Hepatocyte (in vitro differentiated cells): ENCODE results near the gene RSPO4. TPM values are rescaled to one million over a fixed set of nuclear protein-coding genes. Genes with fewer than 3 reads are reported as not detected.

Experiments used
- DNase-seq: peaks from one replicate; pipeline ENCODE4 v3.0.0-alpha.2; 2016; ENCODE audit warnings: low spot score
- H2AFZ ChIP-seq: fragments of 200-600 bp; sonication (generic); 2 replicates; pipeline ENCODE4 v1.6.0; 2016; ENCODE audit warnings: antibody characterized with exemption, mild to moderate bottlenecking
- H3K27ac ChIP-seq: fragments of 200-600 bp; sonication (generic); 2 replicates; pipeline ENCODE4 v1.5.1; 2016; ENCODE audit warnings: mild to moderate bottlenecking
- H3K27me3 ChIP-seq: fragments of 200-600 bp; sonication (generic); 2 replicates; pipeline ENCODE4 v1.6.1; 2016
- H3K36me3 ChIP-seq: fragments of 200-600 bp; sonication (generic); replicated peaks from 2 replicates; pipeline ENCODE4 v1.5.1; 2016; ENCODE audit warnings: low read depth; ENCODE audit not compliant: insufficient read depth
- H3K4me1 ChIP-seq: fragments of 200-600 bp; sonication (generic); 2 replicates; pipeline ENCODE4 v1.5.1; 2016; ENCODE audit warnings: mild to moderate bottlenecking, moderate library complexity; ENCODE audit not compliant: insufficient read depth
- H3K4me2 ChIP-seq: fragments of 200-600 bp; sonication (generic); 2 replicates; pipeline ENCODE4 v1.6.0; 2016
- H3K4me3 ChIP-seq: fragments of 200-600 bp; sonication (generic); 2 replicates; pipeline ENCODE4 v1.5.1; 2016; ENCODE audit warnings: mild to moderate bottlenecking
- H3K79me2 ChIP-seq: fragments of 200-600 bp; sonication (generic); 2 replicates; pipeline ENCODE4 v1.6.0; 2017; ENCODE audit warnings: mild to moderate bottlenecking
- H3K9me2 ChIP-seq: fragments of 200-600 bp; sonication (generic); replicated peaks from 2 replicates; pipeline ENCODE4 v1.6.0; 2017; ENCODE audit warnings: mild to moderate bottlenecking; ENCODE audit not compliant: insufficient read depth
- H3K9me3 ChIP-seq: fragments of 200-600 bp; sonication (generic); 2 replicates; pipeline ENCODE4 v1.5.1; 2016; ENCODE audit warnings: low read depth, mild to moderate bottlenecking
- H4K20me1 ChIP-seq: fragments of 200-600 bp; sonication (generic); 2 replicates; pipeline ENCODE4 v1.6.0; 2016; ENCODE audit warnings: mild to moderate bottlenecking; ENCODE audit not compliant: insufficient read depth, poor library complexity, severe bottlenecking
- EZH2 ChIP-seq: fragments of 200-600 bp; sonication (generic); IDR thresholded peaks from 2 replicates; pipeline ENCODE4 v1.6.1; 2016; ENCODE audit warnings: antibody characterized with exemption, mild to moderate bottlenecking, borderline replicate concordance
- EZH2phosphoT487 ChIP-seq: fragments of 200-600 bp; sonication (generic); IDR thresholded peaks from one replicate; pipeline ENCODE4 v1.6.1; 2018; ENCODE audit warnings: antibody characterized with exemption, mild to moderate bottlenecking, low read depth, moderate library complexity; ENCODE audit not compliant: unreplicated experiment, severe bottlenecking
- WGBS: methylation state at CpG from one replicate; pipeline ENCODE4 v1.1.6; 2016; ENCODE audit warnings: low lambda C conversion rate; ENCODE audit errors: missing lambda C conversion rate; 5-methylcytosine and 5-hydroxymethylcytosine counted together
- polyA plus RNA-seq: library from polyadenylated mRNA; unstranded; fragments of >200 nt; fragmentation: Nextera tagmentation; extraction: Ambion mirVana; gene quantifications from 2 replicates; pipeline ENCODE4 v1.2.1, GENCODE V29; 2016
- total RNA-seq: library from RNA; depleted of rRNA; stranded (reverse); fragments of >200 nt; gene quantifications from 2 replicates; pipeline ENCODE4 v1.2.3, GENCODE V29; 2014
- TF ChIP-seq, protein P1 (sequence below): fragments of 200-600 bp; sonication (generic); IDR thresholded peaks from 2 replicates; pipeline ENCODE4 v1.5.1; 2016; ENCODE audit warnings: antibody characterized with exemption, mild to moderate bottlenecking; ENCODE audit not compliant: poor library complexity

Gene RSPO4
- total and polyA plus RNA-seq, 2 experiments from 2014 or later: 0.41 to 0.57 TPM

- no peak overlapping the region for H2AFZ ChIP-seq
- no peaks in the 10 kb centered on the region for H3K9me3 ChIP-seq
- no peaks in the 10 kb centered on the region for H3K27me3 ChIP-seq
- no peaks in the 10 kb centered on the region for H3K9me2 ChIP-seq
- no peak overlapping the region for H3K4me2 ChIP-seq
- H3K79me2 ChIP-seq: no peaks in the 10 kb centered on the region
- no peak overlapping the region for H3K27ac ChIP-seq
- H3K36me3 ChIP-seq: no peaks in the 10 kb centered on the region
- TF ChIP-seq EZH2 (no peak), EZH2phosphoT487 (no peak)
- TF ChIP-seq, protein P1, sequence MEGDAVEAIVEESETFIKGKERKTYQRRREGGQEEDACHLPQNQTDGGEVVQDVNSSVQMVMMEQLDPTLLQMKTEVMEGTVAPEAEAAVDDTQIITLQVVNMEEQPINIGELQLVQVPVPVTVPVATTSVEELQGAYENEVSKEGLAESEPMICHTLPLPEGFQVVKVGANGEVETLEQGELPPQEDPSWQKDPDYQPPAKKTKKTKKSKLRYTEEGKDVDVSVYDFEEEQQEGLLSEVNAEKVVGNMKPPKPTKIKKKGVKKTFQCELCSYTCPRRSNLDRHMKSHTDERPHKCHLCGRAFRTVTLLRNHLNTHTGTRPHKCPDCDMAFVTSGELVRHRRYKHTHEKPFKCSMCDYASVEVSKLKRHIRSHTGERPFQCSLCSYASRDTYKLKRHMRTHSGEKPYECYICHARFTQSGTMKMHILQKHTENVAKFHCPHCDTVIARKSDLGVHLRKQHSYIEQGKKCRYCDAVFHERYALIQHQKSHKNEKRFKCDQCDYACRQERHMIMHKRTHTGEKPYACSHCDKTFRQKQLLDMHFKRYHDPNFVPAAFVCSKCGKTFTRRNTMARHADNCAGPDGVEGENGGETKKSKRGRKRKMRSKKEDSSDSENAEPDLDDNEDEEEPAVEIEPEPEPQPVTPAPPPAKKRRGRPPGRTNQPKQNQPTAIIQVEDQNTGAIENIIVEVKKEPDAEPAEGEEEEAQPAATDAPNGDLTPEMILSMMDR: no peak
- no peak for DNase-seq
- H3K4me3 ChIP-seq: no peak overlapping the region
- H4K20me1 ChIP-seq: no peaks in the 10 kb centered on the region
- WGBS: 89% methylated on average over 2 of the region's 2 CpGs
- H3K4me1 ChIP-seq: no peaks in the 10 kb centered on the region
Observed at GRCh38 chr20:1038205-1038604, 36.1 kb upstream of the RSPO4 start.

GRCh38 chr20:1037039-1037438 is 34.9 kb upstream of the RSPO4 start:
- no peaks in the 10 kb centered on the region for H3K79me2 ChIP-seq
- WGBS: 43% methylated on average over 2 of the region's 2 CpGs
- H3K9me2 ChIP-seq: no peaks in the 10 kb centered on the region
- H3K4me1 ChIP-seq: no peaks in the 10 kb centered on the region
- H3K9me3 ChIP-seq: no peaks in the 10 kb centered on the region
- no peak overlapping the region for H3K27ac ChIP-seq
- no peak for DNase-seq
- H3K36me3 ChIP-seq: no peaks in the 10 kb centered on the region
- no peak overlapping the region for H3K4me3 ChIP-seq
- no peak overlapping the region for H3K4me2 ChIP-seq
- no peaks in the 10 kb centered on the region for H4K20me1 ChIP-seq
- no peaks in the 10 kb centered on the region for H3K27me3 ChIP-seq
- no peak overlapping the region for H2AFZ ChIP-seq
- TF ChIP-seq EZH2phosphoT487: no peak
- TF ChIP-seq EZH2: no peak
- TF ChIP-seq, protein P1: no peak

- Histone ChIP-seq H3K4me3 (no peak overlapping the region), H3K4me1 (no peaks in the 10 kb centered on the region), H3K9me3 (no peaks in the 10 kb centered on the region), H3K79me2 (no peaks in the 10 kb centered on the region), H3K9me2 (no peaks in the 10 kb centered on the region), H3K27ac (no peak overlapping the region), H2AFZ (no peak overlapping the region), H4K20me1 (no peaks in the 10 kb centered on the region), H3K27me3 (no peaks in the 10 kb centered on the region), H3K36me3 (no peaks in the 10 kb centered on the region), H3K4me2 (no peak overlapping the region)
- 84% methylated on average over 3 of the region's 3 CpGs for WGBS
- TF ChIP-seq, protein P1: no peak
- TF ChIP-seq EZH2 (no peak), EZH2phosphoT487 (no peak)
- no peak for DNase-seq
Observed at GRCh38 chr20:1035466-1035865, 33.4 kb upstream of the RSPO4 start.

- TF ChIP-seq EZH2phosphoT487: no peak
- TF ChIP-seq, protein P1: no peak
- TF ChIP-seq EZH2: no peak
- H3K27ac ChIP-seq: no peak overlapping the region
- 85% methylated on average over 4 of the region's 4 CpGs for WGBS
Observed at GRCh38 chr20:1034415-1034789, 32.3 kb upstream of the RSPO4 start.

More at GRCh38 chr20:1034415-1034789, 32.3 kb upstream of the RSPO4 start:
- H2AFZ ChIP-seq: no peak overlapping the region
- H3K27me3 ChIP-seq: no peaks in the 10 kb centered on the region
- no peaks in the 10 kb centered on the region for H4K20me1 ChIP-seq
- H3K79me2 ChIP-seq: no peaks in the 10 kb centered on the region
- no peak overlapping the region for H3K4me3 ChIP-seq
- no peaks in the 10 kb centered on the region for H3K36me3 ChIP-seq
- no peaks in the 10 kb centered on the region for H3K9me2 ChIP-seq
- H3K4me2 ChIP-seq: no peak overlapping the region
- no peaks in the 10 kb centered on the region for H3K4me1 ChIP-seq
- H3K9me3 ChIP-seq: no peaks in the 10 kb centered on the region
- DNase-seq: no peak
